Chondrocyte (in vitro differentiated cells): ENCODE results near the gene LBR. TPM values are rescaled to one million over a fixed set of nuclear protein-coding genes. Genes with fewer than 3 reads are reported as not detected.

Experiments
- DNase-seq: peaks from one replicate; pipeline ENCODE4 v3.0.0; 2021; ENCODE audit warnings: mixed read lengths, low spot score
- H3K27ac Mint-ChIP-seq: one replicate; pipeline ENCODE4 v1.8.0; 2021; ENCODE audit warnings: mild to moderate bottlenecking, moderate library complexity, mixed read lengths; ENCODE audit not compliant: unreplicated experiment
- H3K27me3 Mint-ChIP-seq: 2 replicates; pipeline ENCODE4 v1.8.0; 2021; ENCODE audit warnings: low read depth, mixed read lengths
- H3K36me3 Mint-ChIP-seq: 2 replicates; pipeline ENCODE4 v1.8.0; 2021; ENCODE audit warnings: low read depth, mixed read lengths
- H3K4me1 Mint-ChIP-seq: 2 replicates; pipeline ENCODE4 v1.8.0; 2021; ENCODE audit warnings: low read depth, mild to moderate bottlenecking, mixed read lengths
- H3K4me3 Mint-ChIP-seq: one replicate; pipeline ENCODE4 v1.8.0; 2021; ENCODE audit warnings: mild to moderate bottlenecking, moderate library complexity, mixed read lengths; ENCODE audit not compliant: unreplicated experiment
- H3K9me3 Mint-ChIP-seq: 2 replicates; pipeline ENCODE4 v1.8.0; 2021; ENCODE audit warnings: low read depth, mixed read lengths
- total RNA-seq: library from RNA; stranded (reverse); gene quantifications from 3 replicates; pipeline ENCODE4 v1.2.1, GENCODE V29; 2021
- TF ChIP-seq, protein P1 (sequence below): fragments of 200-600 bp; sonication (generic); IDR thresholded peaks from 2 replicates; pipeline ENCODE4 v1.5.0; 2021; ENCODE audit warnings: antibody characterized with exemption, mild to moderate bottlenecking, moderate library complexity

LBR gene
- total RNA-seq, 1 donor from 2014 or later, result 24.4 TPM

DNA sequence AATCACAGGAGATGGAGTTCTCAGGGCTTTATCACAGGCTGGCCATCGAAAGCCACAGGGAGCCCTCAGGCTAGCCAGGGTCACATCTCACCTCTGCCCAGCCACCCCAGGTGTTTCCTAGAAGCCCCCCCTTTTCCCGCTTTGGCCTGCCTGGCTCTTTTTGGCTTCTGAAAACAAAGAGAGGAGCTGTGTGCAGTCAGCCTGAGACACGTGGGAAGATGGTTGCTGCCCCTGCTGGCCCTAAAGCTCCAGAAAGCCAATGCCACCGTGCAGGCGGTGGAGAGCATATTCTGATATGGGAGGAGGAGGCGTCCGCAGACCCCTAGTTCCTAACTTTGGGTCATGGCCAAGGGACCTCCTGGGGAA is 18.7 kb upstream of the LBR start:
- Mint-ChIP-seq H3K4me1 (peaks cover 42% of the 10 kb centered on the region), H3K4me3 (no peak overlapping the region), H3K9me3 (no peaks in the 10 kb centered on the region), H3K36me3 (no peaks in the 10 kb centered on the region), H3K27ac (no peak overlapping the region), H3K27me3 (no peaks in the 10 kb centered on the region)
- DNase-seq, result peak; percentile 35
- TF ChIP-seq, protein P1, sequence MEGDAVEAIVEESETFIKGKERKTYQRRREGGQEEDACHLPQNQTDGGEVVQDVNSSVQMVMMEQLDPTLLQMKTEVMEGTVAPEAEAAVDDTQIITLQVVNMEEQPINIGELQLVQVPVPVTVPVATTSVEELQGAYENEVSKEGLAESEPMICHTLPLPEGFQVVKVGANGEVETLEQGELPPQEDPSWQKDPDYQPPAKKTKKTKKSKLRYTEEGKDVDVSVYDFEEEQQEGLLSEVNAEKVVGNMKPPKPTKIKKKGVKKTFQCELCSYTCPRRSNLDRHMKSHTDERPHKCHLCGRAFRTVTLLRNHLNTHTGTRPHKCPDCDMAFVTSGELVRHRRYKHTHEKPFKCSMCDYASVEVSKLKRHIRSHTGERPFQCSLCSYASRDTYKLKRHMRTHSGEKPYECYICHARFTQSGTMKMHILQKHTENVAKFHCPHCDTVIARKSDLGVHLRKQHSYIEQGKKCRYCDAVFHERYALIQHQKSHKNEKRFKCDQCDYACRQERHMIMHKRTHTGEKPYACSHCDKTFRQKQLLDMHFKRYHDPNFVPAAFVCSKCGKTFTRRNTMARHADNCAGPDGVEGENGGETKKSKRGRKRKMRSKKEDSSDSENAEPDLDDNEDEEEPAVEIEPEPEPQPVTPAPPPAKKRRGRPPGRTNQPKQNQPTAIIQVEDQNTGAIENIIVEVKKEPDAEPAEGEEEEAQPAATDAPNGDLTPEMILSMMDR, result no peak

DNA sequence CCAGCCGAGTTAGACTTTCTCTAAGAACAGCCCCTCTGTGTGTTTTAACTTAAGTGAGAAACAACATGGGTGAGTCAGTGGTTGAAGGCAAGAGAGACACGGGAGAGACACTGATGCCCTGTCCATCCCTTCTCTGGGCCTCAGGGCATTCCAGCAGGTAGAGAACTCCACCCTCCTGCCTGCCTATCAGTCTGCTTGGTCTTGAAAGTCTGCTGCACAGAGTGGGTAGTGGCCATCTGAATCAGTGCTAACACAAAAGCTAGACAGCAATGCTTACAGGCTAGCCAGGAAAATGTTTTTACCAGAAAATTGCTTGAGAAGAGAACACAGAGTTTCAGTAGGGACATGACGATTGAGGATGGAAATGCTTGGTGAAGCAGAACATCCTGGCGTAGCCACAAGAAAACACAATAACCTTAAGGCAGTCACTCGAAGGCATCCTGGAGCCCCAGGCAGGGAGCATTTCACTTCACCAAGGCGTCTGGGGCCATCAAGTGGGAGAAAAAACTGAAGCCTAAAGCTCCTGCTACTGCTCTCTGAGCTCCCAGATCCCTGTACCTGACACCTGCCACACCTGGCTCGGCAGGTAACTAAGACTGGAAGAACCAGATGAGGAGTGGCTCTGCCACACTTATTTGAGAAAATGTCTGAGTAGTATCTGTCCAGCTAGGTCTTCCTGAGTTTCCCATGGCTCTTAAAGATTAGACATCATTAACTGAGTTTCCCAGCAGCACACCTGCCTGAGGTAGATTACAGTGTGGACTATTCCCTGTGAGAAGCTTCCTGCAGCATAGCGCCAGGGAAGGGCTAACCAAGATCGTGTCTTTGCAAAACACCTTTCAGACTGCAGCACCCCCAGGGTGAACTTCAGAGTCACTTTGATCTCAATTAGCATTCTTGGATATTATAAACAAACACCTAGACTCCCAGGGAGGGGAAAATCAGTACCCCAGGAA is 18.1 kb upstream of the LBR start:
- H3K27ac Mint-ChIP-seq, result no peak overlapping the region
- no peak overlapping the region for H3K4me3 Mint-ChIP-seq
- TF ChIP-seq, protein P1, result no peak
- H3K9me3 Mint-ChIP-seq, result no peaks in the 10 kb centered on the region
- no peaks in the 10 kb centered on the region for H3K36me3 Mint-ChIP-seq
- no peak for DNase-seq
- peaks cover 49% of the 10 kb centered on the region for H3K4me1 Mint-ChIP-seq
- no peaks in the 10 kb centered on the region for H3K27me3 Mint-ChIP-seq

DNA sequence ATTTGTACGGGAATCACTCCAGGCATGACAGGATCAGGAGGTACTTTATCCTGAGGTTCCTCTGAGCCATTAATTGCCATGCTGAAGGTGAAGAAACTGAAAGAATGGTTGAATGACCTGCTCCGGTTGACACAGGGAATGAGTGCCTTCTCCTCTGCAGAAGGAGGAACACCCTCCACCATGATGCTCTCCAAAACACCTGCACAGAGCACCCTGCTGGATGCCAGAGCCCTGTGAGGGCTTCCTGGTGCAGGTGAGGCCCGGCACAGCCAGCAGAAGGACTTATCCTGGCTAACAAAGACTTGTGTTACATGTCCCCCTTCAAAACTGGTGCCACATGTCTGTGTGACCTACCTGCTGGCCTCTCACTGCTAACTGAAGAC is 14.3 kb upstream of the LBR start:
- Mint-ChIP-seq H3K27ac (no peak overlapping the region), H3K36me3 (no peaks in the 10 kb centered on the region), H3K4me3 (no peak overlapping the region), H3K27me3 (no peaks in the 10 kb centered on the region), H3K9me3 (no peaks in the 10 kb centered on the region), H3K4me1 (peaks cover 35% of the 10 kb centered on the region)
- no peak for DNase-seq
- TF ChIP-seq, protein P1, result no peak

DNA sequence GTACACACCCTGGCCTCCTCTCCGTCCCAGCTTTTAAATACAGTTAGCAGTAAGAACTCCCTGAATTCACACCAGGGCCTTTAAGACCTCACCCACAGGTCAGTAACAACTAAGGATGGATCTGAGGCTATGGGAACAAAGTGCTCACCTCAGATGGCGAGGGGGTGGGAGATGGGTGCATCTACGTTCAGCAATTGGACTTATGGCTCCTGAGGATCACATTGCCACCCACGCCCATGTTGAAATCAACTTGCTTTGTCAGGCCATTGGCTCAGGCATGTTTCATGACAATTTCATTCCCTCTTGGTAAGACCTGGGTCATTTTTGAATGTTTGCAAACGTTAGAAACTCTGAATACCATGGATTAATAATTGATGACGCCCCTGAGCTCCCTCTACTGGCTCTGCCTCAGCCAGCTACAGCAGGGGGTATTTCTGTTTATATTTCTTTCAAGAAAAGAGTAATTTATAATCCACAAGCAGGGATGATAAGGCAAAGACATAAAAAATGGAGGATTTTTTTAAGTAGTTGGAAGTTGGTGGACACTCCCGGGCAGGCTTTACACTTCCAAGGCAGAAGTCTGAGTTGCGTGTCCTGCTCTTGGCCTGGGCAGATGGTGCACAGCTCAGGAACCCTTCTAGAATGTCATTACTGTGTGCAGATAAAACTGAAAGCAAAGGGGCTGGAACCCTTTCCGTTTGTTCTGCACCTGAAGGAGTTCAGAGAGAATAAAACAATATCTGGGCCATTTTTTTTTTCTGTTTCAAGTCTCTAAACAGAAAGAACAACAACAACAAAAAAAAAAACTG is 13.7 kb upstream of the LBR start:
- Mint-ChIP-seq H3K36me3 (no peaks in the 10 kb centered on the region), H3K27ac (no peak overlapping the region), H3K27me3 (no peaks in the 10 kb centered on the region), H3K4me3 (no peak overlapping the region), H3K4me1 (peaks cover 33% of the 10 kb centered on the region), H3K9me3 (no peaks in the 10 kb centered on the region)
- TF ChIP-seq, protein P1, result peak; percentile 58
- no peak for DNase-seq

DNA sequence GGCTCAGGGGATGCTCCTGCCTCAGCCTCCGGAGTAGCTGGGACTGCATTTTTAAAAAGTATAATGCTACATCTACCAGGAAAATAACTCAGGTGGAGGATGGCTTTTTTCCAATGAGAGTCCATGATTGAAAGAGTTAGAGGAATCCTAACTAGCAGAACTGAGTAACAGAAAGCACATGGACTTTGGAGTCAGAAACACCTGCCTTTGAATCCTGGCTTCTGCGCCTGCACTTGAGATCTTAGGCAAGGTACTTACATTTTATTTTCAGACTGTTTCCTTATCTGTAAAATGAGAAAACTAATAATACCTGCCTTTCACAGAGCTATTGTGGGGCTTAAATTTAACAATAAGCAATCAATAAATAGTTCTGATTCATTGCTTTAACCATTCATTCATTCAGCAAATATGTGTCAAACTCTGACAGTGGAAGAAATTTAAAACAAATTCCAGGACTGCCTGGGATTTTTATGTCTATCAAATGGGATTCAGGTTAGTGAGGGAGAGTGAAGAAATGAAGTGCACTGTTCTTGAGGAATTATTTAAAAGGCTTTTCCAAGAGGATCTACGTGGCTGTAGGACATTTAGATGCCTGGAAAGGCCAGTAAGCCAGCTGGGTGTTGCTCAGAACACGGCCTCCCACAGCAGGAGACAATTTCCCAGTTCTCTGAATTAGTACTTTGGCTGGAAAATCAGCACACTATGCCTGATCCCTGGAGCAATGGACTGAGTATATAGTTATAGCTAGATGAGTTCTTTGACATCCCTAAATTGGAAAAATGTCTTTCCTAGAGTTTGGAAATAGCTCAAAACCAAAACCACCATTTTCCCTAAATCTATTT is 12.8 kb upstream of the LBR start:
- no peak overlapping the region for H3K27ac Mint-ChIP-seq
- H3K36me3 Mint-ChIP-seq, result no peaks in the 10 kb centered on the region
- peaks cover 2% of the 10 kb centered on the region for H3K27me3 Mint-ChIP-seq
- TF ChIP-seq, protein P1, result no peak
- no peak for DNase-seq
- peaks cover 29% of the 10 kb centered on the region for H3K4me1 Mint-ChIP-seq
- no peaks in the 10 kb centered on the region for H3K9me3 Mint-ChIP-seq
- no peak overlapping the region for H3K4me3 Mint-ChIP-seq
